HCT116 (cell line): ENCODE measurements around the gene NFKBIA. TPM values are rescaled to one million over a fixed set of nuclear protein-coding genes. Genes with fewer than 3 reads are reported as not detected.
"Not testable (repeated sequence)": the region's sequence is repeated elsewhere in the genome, so short reads cannot be mapped to it uniquely, and the experiment has no call there.

Experiments used
- ATAC-seq: fragments of 200-7000 bp; cut with Tn5 transposase; 2 replicates; pipeline ENCODE4 v1.9.1; 2020; ENCODE audit warnings: mild to moderate bottlenecking, moderate library complexity
- BruUV-seq: library from RNA; stranded (reverse); fragments of 400-500 nt; replicated peaks from 2 replicates; lab custom pipeline; 2021; lab: Mats Ljungman, UMichigan
- CTCF ChIA-PET: fragments of 300-600 bp; sonication (Branson Sonifier 250); formaldehyde crosslinking; loops from one replicate; lab custom pipeline; 2021; ENCODE audit warnings: antibody characterized with exemption; lab: Charles Lee
- POLR2A ChIA-PET: fragments of 300-600, 350-600 bp; sonication (Branson Sonifier 250); formaldehyde crosslinking; loops from one replicate; lab custom pipeline; 2021; ENCODE audit warnings: antibody characterized with exemption; lab: Charles Lee
- RAD21 ChIA-PET, 2 experiments: fragments of 300-600 bp; sonication (Branson Sonifier 250); formaldehyde crosslinking; loops; one replicate each; lab custom pipeline; 2023; ENCODE audit warnings: low total read pairs in 2 of 2; ENCODE audit not compliant: uncharacterized antibody in 2 of 2, unreplicated experiment in 2 of 2, low non-redundant PET in 1 of 2; lab: Charles Lee
- DNase-seq: peaks from one replicate; pipeline ENCODE4 v3.0.0-alpha.2; 2010; ENCODE audit warnings: low read depth, low spot score
- H2AFZ ChIP-seq: fragments of 200-600 bp; shearing (Covaris generic), sonication (generic); 2 replicates; pipeline ENCODE4 v1.6.1; 2017; ENCODE audit warnings: low read depth, mixed run types, mixed read lengths, antibody characterized with exemption, low read length; ENCODE audit not compliant: poor library complexity, severe bottlenecking
- H3K27ac ChIP-seq: 2 replicates; pipeline ENCODE4 v1.5.1; 2012; ENCODE audit warnings: low read depth, low read length
- H3K27me3 ChIP-seq: fragments of 200-600 bp; sonication (generic); 2 replicates; pipeline ENCODE4 v1.6.1; 2016; ENCODE audit warnings: mixed run types, low read length, mixed read lengths; ENCODE audit not compliant: insufficient read depth
- H3K36me3 ChIP-seq, 2 experiments: fragments of 200-500 bp in 1 of 2; fragments of 200-600 bp in 1 of 2; sonication (Bioruptor generic) in 1 of 2; sonication (generic) in 1 of 2; 2 replicates each; pipeline versions ENCODE4 v1.5.1 to v1.6.1; 2014 to 2016; ENCODE audit warnings: low read length in 2 of 2, inconsistent platforms in 1 of 2, mixed read lengths in 1 of 2, mixed run types in 1 of 2; ENCODE audit not compliant: insufficient read depth in 2 of 2, control insufficient read depth in 1 of 2
- H3K4me1 ChIP-seq, 2 experiments: fragments of 200-600 bp in 1 of 2; sonication (generic) in 1 of 2; 2 replicates each; pipeline versions ENCODE4 v1.5.1 to v1.6.1; 2012 to 2017; ENCODE audit warnings: low read length in 2 of 2, inconsistent platforms in 1 of 2, mild to moderate bottlenecking in 1 of 2, mixed read lengths in 1 of 2, mixed run types in 1 of 2, moderate library complexity in 1 of 2; ENCODE audit not compliant: insufficient read depth in 2 of 2, control insufficient read depth in 1 of 2
- H3K4me2 ChIP-seq: fragments of 200-600 bp; sonication (generic); 2 replicates; pipeline ENCODE4 v1.6.1; 2017; ENCODE audit warnings: mixed run types, low read length, mixed read lengths
- H3K4me3 ChIP-seq, 2 experiments: fragments of 200-600 bp in 1 of 2; sonication (generic) in 1 of 2; replicated peaks in 1 of 2; 2 replicates each; pipeline ENCODE4 v1.5.1; 2011 to 2016; ENCODE audit warnings: low read length in 2 of 2, control low read depth in 1 of 2, low read depth in 1 of 2, mild to moderate bottlenecking in 1 of 2, mixed read lengths in 1 of 2, mixed run types in 1 of 2
- H3K79me2 ChIP-seq: fragments of 200-600 bp; sonication (generic); 2 replicates; pipeline ENCODE4 v1.6.1; 2017; ENCODE audit warnings: mild to moderate bottlenecking, mixed run types, low read length, moderate library complexity, mixed read lengths; ENCODE audit not compliant: insufficient read depth
- H3K9ac ChIP-seq: fragments of 200-600 bp; sonication (generic); 2 replicates; pipeline ENCODE4 v1.6.1; 2016; ENCODE audit warnings: low read length, mixed read lengths
- H3K9me2 ChIP-seq: fragments of 200-600 bp; sonication (generic), shearing (Covaris generic); 2 replicates; pipeline ENCODE4 v1.6.1; 2017; ENCODE audit warnings: mixed run types, mild to moderate bottlenecking, moderate library complexity; ENCODE audit not compliant: insufficient read depth
- H3K9me3 ChIP-seq, 2 experiments: fragments of 200-500 bp in 1 of 2; fragments of 200-600 bp in 1 of 2; sonication (Bioruptor generic) in 1 of 2; sonication (generic) in 1 of 2; 2 replicates each; pipeline ENCODE4 v1.6.1; 2014 to 2017; ENCODE audit warnings: low read length in 2 of 2, mixed read lengths in 2 of 2, inconsistent platforms in 1 of 2, low read depth in 1 of 2, mild to moderate bottlenecking in 1 of 2, mixed run types in 1 of 2, moderate library complexity in 1 of 2; ENCODE audit not compliant: control insufficient read depth in 1 of 2, insufficient read depth in 1 of 2
- H4K20me1 ChIP-seq: fragments of 200-600 bp; sonication (generic), shearing (Covaris generic); 2 replicates; pipeline ENCODE4 v1.6.1; 2017; ENCODE audit warnings: mixed run types, mild to moderate bottlenecking, moderate library complexity; ENCODE audit not compliant: insufficient read depth
- CEBPB ChIP-seq: IDR thresholded peaks from 2 replicates; pipeline ENCODE4 v1.6.1; 2012; ENCODE audit warnings: low read depth
- intact Hi-C: fragments of 100-400 bp; cut with micrococcal nuclease; formaldehyde crosslinking; loops from 2 replicates; pipeline ENCODE4 v1.10.0; 2022
- total RNA-seq: library from RNA; stranded (reverse); gene quantifications from one replicate; pipeline ENCODE4 v1.2.1, GENCODE V29; 2021; ENCODE audit not compliant: unreplicated experiment

NFKBIA gene
- total RNA-seq, 1 experiment from 2014 or later: 42.6 TPM

- Histone ChIP-seq H3K27me3 (no peaks in the 10 kb centered on the region), H3K79me2 (no peaks in the 10 kb centered on the region), H3K9ac (no peak overlapping the region), H3K4me3 (no peak overlapping the region), H3K4me1 (peaks cover 16 to 21% of the 10 kb centered on the region in 2 experiments), H3K9me3 (no peaks in the 10 kb centered on the region), H3K27ac (no peak overlapping the region), H4K20me1 (no peaks in the 10 kb centered on the region), H2AFZ (no peak overlapping the region), H3K4me2 (no peak overlapping the region), H3K36me3 (no peaks in the 10 kb centered on the region), H3K9me2 (no peaks in the 10 kb centered on the region)
- ATAC-seq (no peak), DNase-seq (no peak)
- no peak for TF ChIP-seq CEBPB
- BruUV-seq: no TSS peak
- CTCF ChIA-PET: no interaction called here
- intact Hi-C loops: no loop called here
- RAD21 ChIA-PET: no interaction called here
- POLR2A ChIA-PET: interaction anchor here (1.4 kb wide), 1 partner anchor 9 kb away, joined by 3 read pairs; no protein-coding TSS in a partner anchor
Measured at GRCh38 chr14:35361141-35361480, 43.4 kb downstream of the NFKBIA start.

GRCh38 chr14:35359655-35360054, 44.9 kb downstream of the NFKBIA start:
- BruUV-seq, H3K9me3 ChIP-seq, H3K27ac ChIP-seq, H3K79me2 ChIP-seq, H3K27me3 ChIP-seq, H3K9me2 ChIP-seq, intact Hi-C loops, H3K36me3 ChIP-seq, H2AFZ ChIP-seq, ATAC-seq, POLR2A ChIA-PET, H3K4me3 ChIP-seq, RAD21 ChIA-PET, H4K20me1 ChIP-seq, CTCF ChIA-PET, H3K4me2 ChIP-seq, DNase-seq, H3K9ac ChIP-seq: not testable (repeated sequence)
- peaks cover 7 to 13% of the 10 kb centered on the region in 2 experiments for H3K4me1 ChIP-seq
